GM12873 (cell line): Measurements from ENCODE around the gene YWHAQ.

Experiments used
- TF ChIP-seq, protein P1 (sequence below): IDR thresholded peaks from 2 replicates; pipeline ENCODE4 v1.5.1; 2012; ENCODE audit warnings: low read depth, mild to moderate bottlenecking, moderate library complexity, low read length, control low read depth; ENCODE audit not compliant: insufficient read depth; ENCODE audit errors: missing control alignments

The YWHAQ gene

DNA sequence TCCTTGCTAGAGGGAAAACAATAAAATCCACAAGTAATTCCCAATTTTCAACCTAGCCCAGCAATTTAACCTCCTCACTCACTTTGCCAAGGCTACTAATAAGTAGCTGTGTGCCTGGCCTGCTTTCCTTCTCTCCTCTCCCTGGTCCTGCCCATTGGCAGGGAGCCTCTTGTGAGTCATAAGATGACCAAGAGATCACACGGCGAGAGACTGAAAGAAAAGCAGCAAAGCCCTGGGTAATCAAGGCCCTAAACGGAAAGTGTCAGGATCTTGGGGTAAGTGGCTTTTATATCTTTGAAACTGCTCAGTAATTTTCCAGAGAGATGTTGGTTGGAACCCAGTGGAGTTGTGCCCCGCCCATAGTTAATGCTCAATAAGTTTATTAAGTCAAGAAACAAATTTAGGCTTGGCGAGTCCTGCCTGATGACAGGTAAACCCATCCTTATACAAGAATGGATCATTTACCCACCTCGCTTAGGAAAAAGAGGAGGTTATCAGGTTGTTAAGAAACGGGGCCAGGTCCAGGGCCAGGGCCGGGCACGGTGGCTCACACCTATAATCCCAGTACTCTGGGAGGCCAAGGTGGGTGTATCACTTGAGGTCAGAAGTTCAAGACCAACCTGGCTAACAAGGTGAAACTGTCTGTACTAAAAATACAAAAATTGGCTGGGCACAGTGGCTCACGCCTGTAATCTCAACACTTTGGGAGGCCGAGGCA is 65.2 kb downstream of the YWHAQ start:
- TF ChIP-seq, protein P1, sequence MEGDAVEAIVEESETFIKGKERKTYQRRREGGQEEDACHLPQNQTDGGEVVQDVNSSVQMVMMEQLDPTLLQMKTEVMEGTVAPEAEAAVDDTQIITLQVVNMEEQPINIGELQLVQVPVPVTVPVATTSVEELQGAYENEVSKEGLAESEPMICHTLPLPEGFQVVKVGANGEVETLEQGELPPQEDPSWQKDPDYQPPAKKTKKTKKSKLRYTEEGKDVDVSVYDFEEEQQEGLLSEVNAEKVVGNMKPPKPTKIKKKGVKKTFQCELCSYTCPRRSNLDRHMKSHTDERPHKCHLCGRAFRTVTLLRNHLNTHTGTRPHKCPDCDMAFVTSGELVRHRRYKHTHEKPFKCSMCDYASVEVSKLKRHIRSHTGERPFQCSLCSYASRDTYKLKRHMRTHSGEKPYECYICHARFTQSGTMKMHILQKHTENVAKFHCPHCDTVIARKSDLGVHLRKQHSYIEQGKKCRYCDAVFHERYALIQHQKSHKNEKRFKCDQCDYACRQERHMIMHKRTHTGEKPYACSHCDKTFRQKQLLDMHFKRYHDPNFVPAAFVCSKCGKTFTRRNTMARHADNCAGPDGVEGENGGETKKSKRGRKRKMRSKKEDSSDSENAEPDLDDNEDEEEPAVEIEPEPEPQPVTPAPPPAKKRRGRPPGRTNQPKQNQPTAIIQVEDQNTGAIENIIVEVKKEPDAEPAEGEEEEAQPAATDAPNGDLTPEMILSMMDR, result no peak

DNA sequence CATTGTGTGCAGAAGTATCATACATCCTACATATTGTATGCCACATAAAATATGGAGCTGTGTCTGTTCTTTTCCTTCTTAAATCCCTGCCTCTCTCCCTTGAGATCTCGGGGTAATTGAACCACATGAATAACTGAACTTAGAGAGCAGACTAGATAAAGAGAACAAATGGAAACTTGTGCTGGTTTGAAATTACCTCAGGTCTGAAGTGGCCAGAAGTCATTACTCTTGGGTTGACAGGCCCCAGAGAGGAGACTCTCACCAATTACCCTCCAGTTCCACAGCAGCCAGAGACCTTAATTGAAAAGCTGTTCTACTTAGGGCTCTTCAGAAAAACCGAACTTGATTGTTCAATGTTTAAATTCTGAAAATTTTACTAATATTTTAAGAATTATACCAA is 70.2 kb downstream of the YWHAQ start:
- TF ChIP-seq, protein P1, result no peak

GRCh38 chr2:9558948-9559381 is 71.8 kb downstream of the YWHAQ start:
- TF ChIP-seq, protein P1, result no peak

GRCh38 chr2:9556121-9556743 is 74.6 kb downstream of the YWHAQ start:
- TF ChIP-seq, protein P1, result no peak

GRCh38 chr2:9555297-9556120 is 75.3 kb downstream of the YWHAQ start, which contains the start of gene ADAM17:
TSS of gene ADAM17 (minus strand) at chr2:9555830. CDS start at chr2:9555605, 225 bp downstream.
- TF ChIP-seq, protein P1, result peak; percentile 46

DNA sequence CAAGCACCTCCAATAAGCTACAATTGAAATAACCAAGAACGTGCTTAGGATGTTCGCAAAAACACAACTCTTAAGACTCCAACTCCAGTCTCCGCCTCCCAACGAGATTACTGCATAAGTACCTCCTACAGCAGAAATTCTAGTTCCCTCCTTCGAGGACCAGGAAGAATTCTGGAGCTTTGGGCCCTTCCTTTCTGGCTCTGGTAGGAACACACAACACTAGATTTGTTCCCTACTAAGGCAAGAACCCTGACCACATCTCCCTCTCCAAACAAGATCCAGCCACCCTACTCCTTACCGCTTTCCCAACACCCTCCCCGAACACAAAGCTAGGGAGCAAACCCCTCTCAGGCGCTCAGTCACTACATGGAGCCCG is 75.9 kb downstream of the YWHAQ start:
- TF ChIP-seq, protein P1, result no peak
